ENCODE results near the gene SCGB2B2.
"Not testable (repeated sequence)": the region's sequence is repeated elsewhere in the genome, so short reads cannot be mapped to it uniquely, and the experiment has no call there.

SCGB2B2 gene

GRCh38 chr19:34676697-34677385, at the start of gene SCGB2B2:
SCGB2B2 (minus strand) TSS chr19:34677159; CDS start chr19:34594563, 82,596 bp downstream.
- peak; percentile 92 for DNase-seq

- no peak for DNase-seq
Observed at GRCh38 chr19:34725400-34725799, 48.4 kb upstream of the SCGB2B2 start.

- no peak for DNase-seq
Observed at GRCh38 chr19:34722353-34722752, 45.4 kb upstream of the SCGB2B2 start.

- DNase-seq = no peak
Observed at GRCh38 chr19:34715357-34715756, 38.4 kb upstream of the SCGB2B2 start.

- no peak for DNase-seq
Observed at GRCh38 chr19:34713262-34713637, 36.3 kb upstream of the SCGB2B2 start.

GRCh38 chr19:34712395-34713261, 35.7 kb upstream of the SCGB2B2 start:
- peak; percentile 40 for DNase-seq

GRCh38 chr19:34711890-34712289, 34.9 kb upstream of the SCGB2B2 start:
- no peak for DNase-seq

- DNase-seq = no peak
Observed at GRCh38 chr19:34707661-34708060, 30.7 kb upstream of the SCGB2B2 start.

- no peak for DNase-seq
Observed at GRCh38 chr19:34692549-34692948, 15.6 kb upstream of the SCGB2B2 start.

GRCh38 chr19:34690372-34690771, 13.4 kb upstream of the SCGB2B2 start:
- no peak for DNase-seq

GRCh38 chr19:34688592-34688991, 11.6 kb upstream of the SCGB2B2 start:
- no peak for DNase-seq

GRCh38 chr19:34687348-34687747, 10.4 kb upstream of the SCGB2B2 start:
- DNase-seq = no peak

- DNase-seq = no peak
Observed at GRCh38 chr19:34686455-34686854, 9.5 kb upstream of the SCGB2B2 start.

GRCh38 chr19:34685266-34685665, 8.3 kb upstream of the SCGB2B2 start:
- not testable (repeated sequence) for DNase-seq

GRCh38 chr19:34681478-34681877, 4.5 kb upstream of the SCGB2B2 start:
- DNase-seq = no peak

GRCh38 chr19:34678421-34678820, 1.5 kb upstream of the SCGB2B2 start:
- no peak for DNase-seq

GRCh38 chr19:34678085-34678412, 1.1 kb upstream of the SCGB2B2 start:
- DNase-seq = no peak

GRCh38 chr19:34677386-34678084, 576 bp upstream of the SCGB2B2 start, which contains the start of gene ZNF302:
ZNF302 (plus strand) TSS chr19:34677678; CDS start chr19:34678805, 1,127 bp downstream.
- peak; percentile 96 for DNase-seq

GRCh38 chr19:34675919-34676318, 1.0 kb downstream of the SCGB2B2 start:
- no peak for DNase-seq

GRCh38 chr19:34675250-34675649, 1.7 kb downstream of the SCGB2B2 start:
- no peak for DNase-seq

- no peak for DNase-seq
Observed at GRCh38 chr19:34673590-34673989, 3.4 kb downstream of the SCGB2B2 start.

GRCh38 chr19:34671972-34672371, 5.0 kb downstream of the SCGB2B2 start:
- no peak for DNase-seq

- DNase-seq = peak; percentile 5
Observed at GRCh38 chr19:34669305-34669704, 7.7 kb downstream of the SCGB2B2 start.

- DNase-seq = not testable (repeated sequence)
Observed at GRCh38 chr19:34668690-34669089, 8.3 kb downstream of the SCGB2B2 start.

Measured in NCI-H446 treated with DMSO at 0.1 percent for 48 hours (cell line).